ENCODE measurements around the gene CEP20. TPM values are rescaled to one million over a fixed set of nuclear protein-coding genes. Genes with fewer than 3 reads are reported as not detected.

The CEP20 gene
- total and polyA plus RNA-seq, 10 of the 15 experiments (the other 5 are each of a cell fraction or from before 2014, with no cell fraction given) = 33.4 to 57.8 (median 52.6) TPM

GRCh38 chr16:15846510-15846909, 41.9 kb downstream of the CEP20 start (continued):
- TF ChIP-seq MYB (IDR thresholded peaks at IDR 0.05; ENCODE audit: borderline replicate concordance, low read depth, low read length) = no peak
- TF ChIP-seq, protein P1, sequence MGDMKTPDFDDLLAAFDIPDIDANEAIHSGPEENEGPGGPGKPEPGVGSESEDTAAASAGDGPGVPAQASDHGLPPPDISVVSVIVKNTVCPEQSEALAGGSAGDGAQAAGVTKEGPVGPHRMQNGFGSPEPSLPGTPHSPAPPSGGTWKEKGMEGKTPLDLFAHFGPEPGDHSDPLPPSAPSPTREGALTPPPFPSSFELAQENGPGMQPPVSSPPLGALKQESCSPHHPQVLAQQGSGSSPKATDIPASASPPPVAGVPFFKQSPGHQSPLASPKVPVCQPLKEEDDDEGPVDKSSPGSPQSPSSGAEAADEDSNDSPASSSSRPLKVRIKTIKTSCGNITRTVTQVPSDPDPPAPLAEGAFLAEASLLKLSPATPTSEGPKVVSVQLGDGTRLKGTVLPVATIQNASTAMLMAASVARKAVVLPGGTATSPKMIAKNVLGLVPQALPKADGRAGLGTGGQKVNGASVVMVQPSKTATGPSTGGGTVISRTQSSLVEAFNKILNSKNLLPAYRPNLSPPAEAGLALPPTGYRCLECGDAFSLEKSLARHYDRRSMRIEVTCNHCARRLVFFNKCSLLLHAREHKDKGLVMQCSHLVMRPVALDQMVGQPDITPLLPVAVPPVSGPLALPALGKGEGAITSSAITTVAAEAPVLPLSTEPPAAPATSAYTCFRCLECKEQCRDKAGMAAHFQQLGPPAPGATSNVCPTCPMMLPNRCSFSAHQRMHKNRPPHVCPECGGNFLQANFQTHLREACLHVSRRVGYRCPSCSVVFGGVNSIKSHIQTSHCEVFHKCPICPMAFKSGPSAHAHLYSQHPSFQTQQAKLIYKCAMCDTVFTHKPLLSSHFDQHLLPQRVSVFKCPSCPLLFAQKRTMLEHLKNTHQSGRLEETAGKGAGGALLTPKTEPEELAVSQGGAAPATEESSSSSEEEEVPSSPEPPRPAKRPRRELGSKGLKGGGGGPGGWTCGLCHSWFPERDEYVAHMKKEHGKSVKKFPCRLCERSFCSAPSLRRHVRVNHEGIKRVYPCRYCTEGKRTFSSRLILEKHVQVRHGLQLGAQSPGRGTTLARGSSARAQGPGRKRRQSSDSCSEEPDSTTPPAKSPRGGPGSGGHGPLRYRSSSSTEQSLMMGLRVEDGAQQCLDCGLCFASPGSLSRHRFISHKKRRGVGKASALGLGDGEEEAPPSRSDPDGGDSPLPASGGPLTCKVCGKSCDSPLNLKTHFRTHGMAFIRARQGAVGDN (IDR thresholded peaks at IDR 0.05) = no peak
- no peak for TF ChIP-seq RELA (IDR thresholded peaks at IDR 0.05; ENCODE audit: borderline replicate concordance, partially characterized antibody)
- TF ChIP-seq, protein P2, sequence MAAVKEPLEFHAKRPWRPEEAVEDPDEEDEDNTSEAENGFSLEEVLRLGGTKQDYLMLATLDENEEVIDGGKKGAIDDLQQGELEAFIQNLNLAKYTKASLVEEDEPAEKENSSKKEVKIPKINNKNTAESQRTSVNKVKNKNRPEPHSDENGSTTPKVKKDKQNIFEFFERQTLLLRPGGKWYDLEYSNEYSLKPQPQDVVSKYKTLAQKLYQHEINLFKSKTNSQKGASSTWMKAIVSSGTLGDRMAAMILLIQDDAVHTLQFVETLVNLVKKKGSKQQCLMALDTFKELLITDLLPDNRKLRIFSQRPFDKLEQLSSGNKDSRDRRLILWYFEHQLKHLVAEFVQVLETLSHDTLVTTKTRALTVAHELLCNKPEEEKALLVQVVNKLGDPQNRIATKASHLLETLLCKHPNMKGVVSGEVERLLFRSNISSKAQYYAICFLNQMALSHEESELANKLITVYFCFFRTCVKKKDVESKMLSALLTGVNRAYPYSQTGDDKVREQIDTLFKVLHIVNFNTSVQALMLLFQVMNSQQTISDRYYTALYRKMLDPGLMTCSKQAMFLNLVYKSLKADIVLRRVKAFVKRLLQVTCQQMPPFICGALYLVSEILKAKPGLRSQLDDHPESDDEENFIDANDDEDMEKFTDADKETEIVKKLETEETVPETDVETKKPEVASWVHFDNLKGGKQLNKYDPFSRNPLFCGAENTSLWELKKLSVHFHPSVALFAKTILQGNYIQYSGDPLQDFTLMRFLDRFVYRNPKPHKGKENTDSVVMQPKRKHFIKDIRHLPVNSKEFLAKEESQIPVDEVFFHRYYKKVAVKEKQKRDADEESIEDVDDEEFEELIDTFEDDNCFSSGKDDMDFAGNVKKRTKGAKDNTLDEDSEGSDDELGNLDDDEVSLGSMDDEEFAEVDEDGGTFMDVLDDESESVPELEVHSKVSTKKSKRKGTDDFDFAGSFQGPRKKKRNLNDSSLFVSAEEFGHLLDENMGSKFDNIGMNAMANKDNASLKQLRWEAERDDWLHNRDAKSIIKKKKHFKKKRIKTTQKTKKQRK (IDR thresholded peaks at IDR 0.05; ENCODE audit: low read depth, low read length) = no peak
- TF ChIP-seq, protein P3, sequence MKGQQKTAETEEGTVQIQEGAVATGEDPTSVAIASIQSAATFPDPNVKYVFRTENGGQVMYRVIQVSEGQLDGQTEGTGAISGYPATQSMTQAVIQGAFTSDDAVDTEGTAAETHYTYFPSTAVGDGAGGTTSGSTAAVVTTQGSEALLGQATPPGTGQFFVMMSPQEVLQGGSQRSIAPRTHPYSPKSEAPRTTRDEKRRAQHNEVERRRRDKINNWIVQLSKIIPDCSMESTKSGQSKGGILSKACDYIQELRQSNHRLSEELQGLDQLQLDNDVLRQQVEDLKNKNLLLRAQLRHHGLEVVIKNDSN (IDR thresholded peaks at IDR 0.05; ENCODE audit: borderline replicate concordance, extremely low read length, insufficient read depth, low read depth, low read length) = no peak
- TF ChIP-seq, protein P4, sequence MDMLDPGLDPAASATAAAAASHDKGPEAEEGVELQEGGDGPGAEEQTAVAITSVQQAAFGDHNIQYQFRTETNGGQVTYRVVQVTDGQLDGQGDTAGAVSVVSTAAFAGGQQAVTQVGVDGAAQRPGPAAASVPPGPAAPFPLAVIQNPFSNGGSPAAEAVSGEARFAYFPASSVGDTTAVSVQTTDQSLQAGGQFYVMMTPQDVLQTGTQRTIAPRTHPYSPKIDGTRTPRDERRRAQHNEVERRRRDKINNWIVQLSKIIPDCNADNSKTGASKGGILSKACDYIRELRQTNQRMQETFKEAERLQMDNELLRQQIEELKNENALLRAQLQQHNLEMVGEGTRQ (IDR thresholded peaks at IDR 0.05; ENCODE audit: borderline replicate concordance, low read depth, low read length) = no peak
- no peak for TF ChIP-seq PAX5 (IDR thresholded peaks at IDR 0.05; ENCODE audit: borderline replicate concordance, low read depth, low read length)
